PFSK-1 (cell line): Measurements from ENCODE around the gene CHPF2.

ENCODE experiments used
- POLR2AphosphoS5 ChIP-seq: IDR thresholded peaks from 2 replicates; pipeline ENCODE4 v1.6.1; 2012; ENCODE audit warnings: low read depth, mild to moderate bottlenecking, control low read depth, low read length, moderate library complexity
- TAF1 ChIP-seq: IDR thresholded peaks from 2 replicates; pipeline ENCODE4 v1.6.1; 2012; ENCODE audit warnings: low read length, control low read depth, borderline replicate concordance; ENCODE audit not compliant: insufficient read depth

- TF ChIP-seq TAF1, result no peak
- TF ChIP-seq POLR2AphosphoS5, result no peak
These were observed 18.2 kb downstream of the CHPF2 start for GRCh38 chr7:151250181-151251132.
